Nephron progenitor cell (in vitro differentiated cells): ENCODE measurements around the gene RAX2.

Experiments
- DNase-seq: peaks from one replicate; pipeline ENCODE4 v3.0.0; 2021
- H3K27ac Mint-ChIP-seq: 2 replicates; pipeline ENCODE4 v1.8.0; 2021; ENCODE audit warnings: mild to moderate bottlenecking, moderate library complexity, mixed read lengths
- H3K27me3 Mint-ChIP-seq: 2 replicates; pipeline ENCODE4 v1.8.0; 2021; ENCODE audit warnings: mild to moderate bottlenecking, low read depth, mixed read lengths; ENCODE audit not compliant: poor library complexity
- H3K36me3 Mint-ChIP-seq: 2 replicates; pipeline ENCODE4 v1.8.0; 2021; ENCODE audit warnings: low read depth, mixed read lengths
- H3K4me1 Mint-ChIP-seq: 2 replicates; pipeline ENCODE4 v1.8.0; 2021; ENCODE audit warnings: mixed read lengths
- H3K4me3 Mint-ChIP-seq: 2 replicates; pipeline ENCODE4 v1.8.0; 2021; ENCODE audit warnings: mild to moderate bottlenecking, moderate library complexity, mixed read lengths
- H3K9me3 Mint-ChIP-seq: 2 replicates; pipeline ENCODE4 v1.8.0; 2021; ENCODE audit warnings: mild to moderate bottlenecking, moderate library complexity, mixed read lengths
- TF ChIP-seq, protein P1 (sequence below): fragments of 200-600 bp; sonication (generic); IDR thresholded peaks from 2 replicates; pipeline ENCODE4 v1.5.0; 2021; ENCODE audit warnings: antibody characterized with exemption

Gene RAX2

DNA sequence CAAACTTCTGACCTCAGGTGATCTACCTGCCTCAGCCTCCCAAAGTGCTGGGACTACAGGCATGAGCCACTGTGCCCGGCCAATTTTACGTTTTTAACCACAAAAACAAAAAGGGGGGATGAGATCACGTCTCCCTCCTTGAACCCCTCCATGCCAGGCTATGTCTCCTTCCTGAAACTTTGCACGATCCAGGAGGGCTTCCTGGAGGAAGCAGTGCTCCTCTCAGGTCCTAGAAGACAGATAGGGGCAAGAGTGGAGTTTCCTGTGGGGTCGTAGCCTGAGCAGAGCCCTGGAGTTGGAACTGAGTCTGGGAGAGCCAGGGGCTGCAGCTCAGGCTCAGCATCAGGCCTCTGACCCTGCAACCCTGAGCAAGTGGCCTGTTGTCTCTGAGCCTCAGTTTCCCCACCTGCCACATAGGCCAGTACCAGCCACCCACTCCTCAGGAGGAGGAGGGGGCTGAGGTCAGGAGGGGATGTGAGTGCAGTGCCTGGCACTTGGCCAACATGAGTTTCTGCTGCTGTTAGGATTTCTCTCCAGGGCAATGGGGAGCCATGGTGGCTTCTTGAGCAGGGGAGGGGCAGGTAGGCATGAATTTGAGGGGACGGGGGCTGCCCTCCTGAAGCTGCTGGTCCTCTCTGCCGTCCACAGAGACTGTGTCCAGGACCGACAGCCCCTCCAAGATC is 26.5 kb downstream of the RAX2 start:
- DNase-seq: no peak
- no peaks in the 10 kb centered on the region for H3K4me1 Mint-ChIP-seq
- no peak overlapping the region for H3K27ac Mint-ChIP-seq
- H3K9me3 Mint-ChIP-seq: no peaks in the 10 kb centered on the region
- TF ChIP-seq, protein P1, sequence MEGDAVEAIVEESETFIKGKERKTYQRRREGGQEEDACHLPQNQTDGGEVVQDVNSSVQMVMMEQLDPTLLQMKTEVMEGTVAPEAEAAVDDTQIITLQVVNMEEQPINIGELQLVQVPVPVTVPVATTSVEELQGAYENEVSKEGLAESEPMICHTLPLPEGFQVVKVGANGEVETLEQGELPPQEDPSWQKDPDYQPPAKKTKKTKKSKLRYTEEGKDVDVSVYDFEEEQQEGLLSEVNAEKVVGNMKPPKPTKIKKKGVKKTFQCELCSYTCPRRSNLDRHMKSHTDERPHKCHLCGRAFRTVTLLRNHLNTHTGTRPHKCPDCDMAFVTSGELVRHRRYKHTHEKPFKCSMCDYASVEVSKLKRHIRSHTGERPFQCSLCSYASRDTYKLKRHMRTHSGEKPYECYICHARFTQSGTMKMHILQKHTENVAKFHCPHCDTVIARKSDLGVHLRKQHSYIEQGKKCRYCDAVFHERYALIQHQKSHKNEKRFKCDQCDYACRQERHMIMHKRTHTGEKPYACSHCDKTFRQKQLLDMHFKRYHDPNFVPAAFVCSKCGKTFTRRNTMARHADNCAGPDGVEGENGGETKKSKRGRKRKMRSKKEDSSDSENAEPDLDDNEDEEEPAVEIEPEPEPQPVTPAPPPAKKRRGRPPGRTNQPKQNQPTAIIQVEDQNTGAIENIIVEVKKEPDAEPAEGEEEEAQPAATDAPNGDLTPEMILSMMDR: no peak
- H3K27me3 Mint-ChIP-seq: peaks cover 10% of the 10 kb centered on the region
- peaks cover 6% of the 10 kb centered on the region for H3K36me3 Mint-ChIP-seq
- H3K4me3 Mint-ChIP-seq: no peak overlapping the region

- no peak for DNase-seq
- peaks cover 14% of the 10 kb centered on the region for H3K27me3 Mint-ChIP-seq
- H3K36me3 Mint-ChIP-seq: no peaks in the 10 kb centered on the region
- H3K4me3 Mint-ChIP-seq: no peak overlapping the region
- H3K27ac Mint-ChIP-seq: no peak overlapping the region
- no peaks in the 10 kb centered on the region for H3K9me3 Mint-ChIP-seq
- H3K4me1 Mint-ChIP-seq: no peaks in the 10 kb centered on the region
- TF ChIP-seq, protein P1: no peak
These were observed 28.5 kb downstream of the RAX2 start for GRCh38 chr19:3743486-3743885.

DNA sequence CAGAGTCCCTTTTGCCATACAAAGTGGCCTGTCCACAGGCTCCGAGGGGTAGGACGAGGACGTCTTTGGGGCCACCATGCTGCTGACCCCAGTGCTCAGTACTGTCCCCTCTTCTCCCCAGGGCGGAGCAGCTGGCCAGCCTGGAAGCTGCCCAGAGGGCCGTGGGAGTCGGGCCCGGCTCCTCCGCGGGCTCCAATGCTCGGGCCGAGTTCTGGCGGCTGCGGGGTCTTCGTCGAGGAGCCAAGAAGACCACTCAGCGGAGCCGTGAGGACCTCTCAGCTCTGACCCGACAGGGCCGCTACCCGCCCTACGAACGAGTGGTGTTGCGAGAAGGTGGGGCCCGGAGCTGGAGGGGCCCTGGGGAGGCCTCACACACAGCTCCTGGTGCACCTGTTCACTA is 31.6 kb downstream of the RAX2 start:
- no peak overlapping the region for H3K27ac Mint-ChIP-seq

GRCh38 chr19:3738477-3739220 is 33.4 kb downstream of the RAX2 start:
- Mint-ChIP-seq H3K9me3 (no peaks in the 10 kb centered on the region), H3K36me3 (no peaks in the 10 kb centered on the region)
- no peak for DNase-seq

More for the DNA sequence above, 31.6 kb downstream of the RAX2 start:
- H3K27me3 Mint-ChIP-seq: peaks cover 23% of the 10 kb centered on the region
- DNase-seq: no peak
- TF ChIP-seq, protein P1: no peak
- no peaks in the 10 kb centered on the region for H3K4me1 Mint-ChIP-seq
- no peaks in the 10 kb centered on the region for H3K9me3 Mint-ChIP-seq
- H3K4me3 Mint-ChIP-seq: no peak overlapping the region
- no peaks in the 10 kb centered on the region for H3K36me3 Mint-ChIP-seq

DNA sequence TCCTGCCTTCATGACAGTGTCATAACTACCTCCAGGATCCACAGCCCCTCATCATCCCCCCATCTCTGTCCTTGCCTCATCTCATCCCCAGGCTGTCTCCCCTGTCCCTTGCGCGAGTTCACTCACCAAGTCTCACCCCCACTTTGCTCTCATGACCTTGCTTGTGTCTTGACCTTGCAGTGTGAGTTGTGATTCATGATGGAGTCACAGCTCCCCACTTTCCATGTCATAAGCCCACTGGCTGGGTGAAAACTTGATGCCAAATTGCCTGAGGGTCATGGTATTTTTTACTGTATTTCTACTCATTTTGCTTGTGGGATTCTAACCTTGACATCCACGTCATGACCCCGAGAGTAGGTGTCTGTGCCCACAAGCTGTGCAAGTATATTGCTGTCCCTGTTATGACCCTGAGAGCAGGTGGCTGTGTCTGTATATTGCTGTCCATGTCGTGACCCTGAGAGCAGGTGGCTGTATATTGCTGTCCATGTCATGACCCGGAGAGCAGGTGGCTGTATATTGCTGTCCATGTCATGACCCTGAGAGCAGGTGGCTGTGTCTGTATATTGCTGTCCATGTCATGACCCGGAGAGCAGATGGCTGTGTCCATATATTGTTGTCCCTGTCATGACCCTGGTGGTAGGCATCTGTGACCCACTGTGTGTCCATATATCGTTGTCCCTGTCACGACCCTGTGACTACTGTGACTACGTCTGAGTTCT is 34.4 kb downstream of the RAX2 start:
- no peak for DNase-seq
- no peak overlapping the region for H3K27ac Mint-ChIP-seq
- H3K4me1 Mint-ChIP-seq: no peaks in the 10 kb centered on the region
- H3K36me3 Mint-ChIP-seq: no peaks in the 10 kb centered on the region
- no peak overlapping the region for H3K4me3 Mint-ChIP-seq
- TF ChIP-seq, protein P1: no peak
- H3K9me3 Mint-ChIP-seq: no peaks in the 10 kb centered on the region
- H3K27me3 Mint-ChIP-seq: peaks cover 32% of the 10 kb centered on the region

More at GRCh38 chr19:3738477-3739220, 33.4 kb downstream of the RAX2 start:
- Mint-ChIP-seq H3K27me3 (peaks cover 28% of the 10 kb centered on the region), H3K4me1 (no peaks in the 10 kb centered on the region), H3K27ac (no peak overlapping the region), H3K4me3 (no peak overlapping the region)
- TF ChIP-seq, protein P1: no peak
